C4-2B (cell line): ENCODE measurements around the gene TMEM11.

Experiments used
- CTCF ChIP-seq: fragments of 450-650 bp; conservative IDR thresholded peaks from 2 replicates; pipeline ENCODE4 v1.5.1; 2017; ENCODE audit warnings: mild to moderate bottlenecking
- ZFX ChIP-seq: fragments of 450-650 bp; IDR thresholded peaks from 2 replicates; pipeline ENCODE4 v1.6.1; 2017

- TF ChIP-seq CTCF: no peak
- no peak for TF ChIP-seq ZFX
Measured at GRCh38 chr17:21171309-21171922, 42.5 kb downstream of the TMEM11 start.
